Measurements from ENCODE around the gene HOXD9.

HOXD9 gene

DNA sequence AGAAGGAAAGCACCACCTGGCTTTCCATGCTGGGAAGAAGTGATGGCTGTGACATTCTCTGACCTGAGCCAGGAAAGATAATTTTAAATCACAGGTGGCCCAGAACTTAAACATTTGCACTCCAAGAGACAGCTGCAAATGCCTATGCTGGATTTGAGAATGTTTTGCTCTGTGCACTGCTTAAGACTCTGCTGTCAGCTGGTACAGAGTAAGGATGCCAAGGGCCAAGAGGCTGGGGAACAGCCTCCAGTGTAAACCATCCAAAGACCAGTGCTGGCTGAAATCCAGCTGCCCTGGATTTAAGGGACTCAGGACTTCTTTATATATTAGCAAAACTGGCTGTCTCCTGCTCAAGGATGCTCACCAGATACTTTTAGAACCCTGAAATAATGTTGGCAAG lies 10.9 kb downstream of the HOXD9 start:
- Histone ChIP-seq H3K4me3 (ENCODE audit: insufficient read depth, low read depth, low read length, poor library complexity, severe bottlenecking) (no peak overlapping the region), H3K4me1 (ENCODE audit: control insufficient read depth, insufficient read depth, low read length, poor library complexity, severe bottlenecking) (peaks cover 28% of the 10 kb centered on the region), H3K36me3 (ENCODE audit: control insufficient read depth, insufficient read depth, low read length) (no peaks in the 10 kb centered on the region), H3K27me3 (replicated peaks; ENCODE audit: control insufficient read depth, insufficient read depth, low read length, poor library complexity, severe bottlenecking) (peaks cover 90% of the 10 kb centered on the region), H3K27ac (ENCODE audit: insufficient read depth, low read length, poor library complexity, severe bottlenecking) (no peak overlapping the region), H3K9me3 (ENCODE audit: control insufficient read depth, low read length) (no peaks in the 10 kb centered on the region)
- DNase-seq = no peak

DNA sequence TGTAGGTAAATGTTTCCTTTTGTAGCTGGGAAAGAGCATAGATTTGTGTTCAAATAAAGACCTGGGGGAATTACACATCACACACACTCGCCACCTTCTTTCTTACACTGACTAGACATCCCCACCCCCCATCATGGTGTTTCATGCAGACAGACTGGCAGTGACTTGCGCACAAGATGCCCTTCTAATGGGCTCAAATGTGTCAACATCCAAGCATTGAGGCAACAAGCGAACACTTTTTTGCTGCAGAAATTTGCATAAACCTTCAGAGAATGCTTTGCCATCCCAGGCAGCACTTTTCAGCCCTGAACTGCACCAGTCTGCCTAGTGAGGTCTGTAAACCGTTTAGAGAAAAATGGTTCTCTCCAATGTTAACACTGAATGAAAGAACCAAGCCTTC lies 11.5 kb downstream of the HOXD9 start:
- no peak for DNase-seq
- Histone ChIP-seq H3K27me3 (replicated peaks; ENCODE audit: control insufficient read depth, insufficient read depth, low read length, poor library complexity, severe bottlenecking) (peaks cover 90% of the 10 kb centered on the region), H3K9me3 (ENCODE audit: control insufficient read depth, low read length) (no peaks in the 10 kb centered on the region), H3K4me3 (ENCODE audit: insufficient read depth, low read depth, low read length, poor library complexity, severe bottlenecking) (no peak overlapping the region), H3K36me3 (ENCODE audit: control insufficient read depth, insufficient read depth, low read length) (no peaks in the 10 kb centered on the region), H3K4me1 (ENCODE audit: control insufficient read depth, insufficient read depth, low read length, poor library complexity, severe bottlenecking) (peaks cover 27% of the 10 kb centered on the region), H3K27ac (ENCODE audit: insufficient read depth, low read length, poor library complexity, severe bottlenecking) (no peak overlapping the region)

DNA sequence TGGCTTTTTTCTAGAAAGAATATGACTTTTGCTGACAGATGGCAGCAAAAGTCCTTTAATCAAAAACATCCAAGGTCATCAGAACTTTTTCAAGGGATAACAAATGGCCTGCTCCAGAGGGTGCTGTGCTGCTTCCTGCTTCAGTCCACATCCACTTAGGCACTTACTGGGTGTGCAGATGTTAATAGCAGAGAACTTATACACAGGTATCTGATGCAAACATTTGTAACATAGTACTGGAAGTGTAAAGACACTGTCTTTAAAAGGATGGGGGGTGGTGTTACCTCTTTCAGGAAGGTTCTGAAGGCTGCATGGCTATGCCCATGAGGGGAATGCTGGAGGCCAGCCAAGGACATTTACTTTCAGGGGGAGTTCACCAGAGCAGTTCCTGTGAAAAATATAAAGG lies 12.5 kb downstream of the HOXD9 start:
- peaks cover 19% of the 10 kb centered on the region for H3K4me1 ChIP-seq (ENCODE audit: control insufficient read depth, insufficient read depth, low read length, poor library complexity, severe bottlenecking)
- peaks cover 91% of the 10 kb centered on the region for H3K27me3 ChIP-seq (replicated peaks; ENCODE audit: control insufficient read depth, insufficient read depth, low read length, poor library complexity, severe bottlenecking)
- H3K27ac ChIP-seq (ENCODE audit: insufficient read depth, low read length, poor library complexity, severe bottlenecking) = no peak overlapping the region
- no peak overlapping the region for H3K4me3 ChIP-seq (ENCODE audit: insufficient read depth, low read depth, low read length, poor library complexity, severe bottlenecking)
- no peak for DNase-seq
- H3K36me3 ChIP-seq (ENCODE audit: control insufficient read depth, insufficient read depth, low read length) = no peaks in the 10 kb centered on the region
- no peaks in the 10 kb centered on the region for H3K9me3 ChIP-seq (ENCODE audit: control insufficient read depth, low read length)

DNA sequence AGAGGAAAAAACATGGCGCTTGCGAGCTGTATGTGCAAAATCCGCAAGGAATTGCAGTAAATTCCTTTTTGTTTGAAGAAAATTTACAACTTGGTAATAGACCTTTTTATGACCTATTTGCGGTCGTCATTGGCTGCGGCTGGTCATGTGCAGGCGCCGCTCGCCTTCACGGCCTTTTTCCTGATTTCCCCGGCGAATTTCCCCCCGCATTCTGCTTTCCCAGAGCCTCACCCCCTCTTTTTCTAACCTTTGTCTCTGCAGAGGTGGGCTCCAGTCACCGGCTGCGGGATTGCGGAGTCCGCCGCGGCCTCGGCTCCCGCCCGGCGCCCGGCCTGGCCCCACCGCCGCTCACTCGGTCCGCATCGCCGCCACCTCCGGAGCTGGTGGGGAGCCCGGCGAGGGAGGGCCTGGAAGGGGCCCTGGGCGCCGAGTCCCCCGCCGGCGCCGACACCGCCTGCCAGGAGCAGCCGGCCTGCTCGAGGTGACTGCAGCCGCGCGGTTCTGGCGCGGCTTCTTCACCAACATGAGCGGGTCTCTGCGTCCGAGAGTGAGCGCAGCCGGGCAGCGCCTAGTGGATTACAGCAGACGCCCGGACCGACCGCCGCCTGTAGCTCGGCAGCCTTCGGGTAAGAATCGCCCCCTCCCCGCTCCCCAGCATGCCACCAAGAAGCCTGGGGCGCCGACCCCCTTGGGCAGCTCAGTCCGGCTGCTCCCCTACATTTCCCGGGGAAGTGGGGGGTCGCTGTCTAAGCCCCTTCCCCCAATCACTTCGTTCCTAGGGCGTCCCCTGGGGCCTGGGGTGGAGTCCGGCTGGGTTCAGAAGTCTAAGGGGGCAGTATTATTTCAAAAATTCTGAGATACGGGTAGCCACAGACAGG lies 14.1 kb downstream of the HOXD9 start:
- H3K27ac ChIP-seq (ENCODE audit: insufficient read depth, low read length, poor library complexity, severe bottlenecking) = no peak overlapping the region
- H3K27me3 ChIP-seq (replicated peaks; ENCODE audit: control insufficient read depth, insufficient read depth, low read length, poor library complexity, severe bottlenecking) = peaks cover 92% of the 10 kb centered on the region
- H3K36me3 ChIP-seq (ENCODE audit: control insufficient read depth, insufficient read depth, low read length) = no peaks in the 10 kb centered on the region
- H3K9me3 ChIP-seq (ENCODE audit: control insufficient read depth, low read length) = no peaks in the 10 kb centered on the region
- DNase-seq = no peak
- no peak overlapping the region for H3K4me3 ChIP-seq (ENCODE audit: insufficient read depth, low read depth, low read length, poor library complexity, severe bottlenecking)
- peaks cover 9% of the 10 kb centered on the region for H3K4me1 ChIP-seq (ENCODE audit: control insufficient read depth, insufficient read depth, low read length, poor library complexity, severe bottlenecking)

DNA sequence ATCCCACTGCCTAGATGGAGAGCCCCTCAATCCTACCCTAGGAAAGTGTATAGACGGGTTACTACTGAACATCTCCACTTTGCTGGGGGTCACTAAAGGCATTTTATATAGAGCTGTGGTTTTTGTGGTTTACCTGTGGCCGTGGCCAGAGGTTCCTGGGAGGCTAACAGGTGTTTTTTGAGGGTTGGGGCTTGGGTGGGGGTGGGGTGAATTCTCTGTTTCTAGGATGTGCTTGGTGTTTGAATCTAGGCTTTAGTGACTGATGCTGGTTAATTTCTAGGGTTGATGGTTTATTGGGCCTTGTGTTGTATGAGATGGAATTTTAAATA lies 14.7 kb downstream of the HOXD9 start:
- Histone ChIP-seq H3K27me3 (replicated peaks; ENCODE audit: control insufficient read depth, insufficient read depth, low read length, poor library complexity, severe bottlenecking) (peaks cover 91% of the 10 kb centered on the region), H3K36me3 (ENCODE audit: control insufficient read depth, insufficient read depth, low read length) (no peaks in the 10 kb centered on the region), H3K9me3 (ENCODE audit: control insufficient read depth, low read length) (no peaks in the 10 kb centered on the region), H3K4me1 (ENCODE audit: control insufficient read depth, insufficient read depth, low read length, poor library complexity, severe bottlenecking) (peaks cover 9% of the 10 kb centered on the region), H3K27ac (ENCODE audit: insufficient read depth, low read length, poor library complexity, severe bottlenecking) (no peak overlapping the region), H3K4me3 (ENCODE audit: insufficient read depth, low read depth, low read length, poor library complexity, severe bottlenecking) (no peak overlapping the region)
- no peak for DNase-seq

DNA sequence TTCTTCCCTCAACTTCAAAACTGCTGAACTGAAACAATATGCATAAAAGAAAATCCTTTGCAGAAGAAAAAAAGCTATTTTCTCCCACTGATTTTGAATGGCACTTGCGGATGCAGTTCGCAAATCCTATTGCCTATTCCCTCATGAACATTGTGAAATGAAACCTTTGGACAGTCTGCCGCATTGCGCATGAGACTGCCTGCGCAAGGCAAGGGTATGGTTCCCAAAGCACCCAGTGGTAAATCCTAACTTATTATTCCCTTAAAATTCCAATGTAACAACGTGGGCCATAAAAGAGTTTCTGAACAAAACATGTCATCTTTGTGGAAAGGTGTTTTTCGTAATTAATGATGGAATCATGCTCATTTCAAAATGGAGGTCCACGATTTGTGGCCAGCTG lies 15.4 kb downstream of the HOXD9 start:
- Histone ChIP-seq H3K36me3 (ENCODE audit: control insufficient read depth, insufficient read depth, low read length) (no peaks in the 10 kb centered on the region), H3K4me1 (ENCODE audit: control insufficient read depth, insufficient read depth, low read length, poor library complexity, severe bottlenecking) (peaks cover 9% of the 10 kb centered on the region), H3K9me3 (ENCODE audit: control insufficient read depth, low read length) (no peaks in the 10 kb centered on the region), H3K27me3 (replicated peaks; ENCODE audit: control insufficient read depth, insufficient read depth, low read length, poor library complexity, severe bottlenecking) (peaks cover 85% of the 10 kb centered on the region), H3K4me3 (ENCODE audit: insufficient read depth, low read depth, low read length, poor library complexity, severe bottlenecking) (no peak overlapping the region), H3K27ac (ENCODE audit: insufficient read depth, low read length, poor library complexity, severe bottlenecking) (no peak overlapping the region)
- DNase-seq = no peak

DNA sequence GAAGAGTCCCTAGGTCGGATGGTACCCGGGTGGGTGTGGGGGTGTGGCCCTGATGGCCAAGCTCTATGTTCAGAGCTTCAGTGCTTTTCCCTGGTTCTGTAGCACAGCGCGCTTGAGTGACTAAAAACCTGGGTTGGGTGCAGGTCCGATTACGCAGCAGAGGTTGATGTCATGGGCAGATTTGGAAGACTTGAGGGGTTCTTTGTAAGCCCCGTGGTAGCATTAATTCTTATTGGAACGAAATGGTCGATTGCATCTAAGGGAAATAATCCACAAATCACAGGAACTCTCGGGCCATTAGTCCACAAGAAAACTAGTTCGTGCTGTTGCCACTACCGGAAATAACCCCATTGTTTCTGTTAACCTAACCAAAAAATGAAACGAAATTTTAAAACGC lies 16.0 kb downstream of the HOXD9 start:
- H3K27me3 ChIP-seq (replicated peaks; ENCODE audit: control insufficient read depth, insufficient read depth, low read length, poor library complexity, severe bottlenecking) = peaks cover 83% of the 10 kb centered on the region

DNA sequence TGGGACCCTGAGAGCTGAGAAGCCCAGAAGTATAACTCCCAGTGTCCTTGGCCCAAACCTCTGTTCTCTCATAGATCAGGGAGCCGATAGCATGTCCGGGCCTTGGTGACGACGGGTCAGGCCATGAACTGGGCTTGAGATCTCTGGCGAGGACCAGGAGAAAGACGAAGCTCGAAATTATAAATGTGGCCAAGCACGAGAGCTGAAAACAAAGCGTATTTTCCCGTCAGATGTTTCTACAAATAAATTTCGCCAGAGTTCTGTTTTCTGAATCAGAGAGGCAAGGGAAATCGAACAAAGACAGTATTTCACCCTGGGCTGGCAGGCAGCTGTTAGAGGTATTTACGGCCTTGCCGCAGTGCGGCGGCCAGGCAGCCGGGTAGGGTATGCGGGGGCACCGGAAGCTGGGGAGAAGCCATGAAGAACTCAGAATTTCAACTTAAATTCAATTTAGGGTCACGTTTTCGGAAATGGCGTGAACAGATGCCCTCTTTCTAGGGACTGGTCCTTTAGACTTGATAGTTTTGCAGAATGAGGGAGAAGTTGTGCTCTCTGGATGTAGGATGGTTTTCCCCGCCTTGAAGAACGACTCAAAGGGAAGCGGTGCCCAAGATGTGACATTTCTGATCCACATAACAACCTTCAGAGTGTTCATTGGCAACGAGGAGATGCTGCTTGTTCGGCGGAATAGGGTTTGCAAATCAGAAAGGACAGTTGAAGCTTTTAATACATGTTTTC lies 16.6 kb downstream of the HOXD9 start:
- Histone ChIP-seq H3K4me3 (ENCODE audit: insufficient read depth, low read depth, low read length, poor library complexity, severe bottlenecking) (no peak overlapping the region), H3K27me3 (replicated peaks; ENCODE audit: control insufficient read depth, insufficient read depth, low read length, poor library complexity, severe bottlenecking) (peaks cover 80% of the 10 kb centered on the region), H3K27ac (ENCODE audit: insufficient read depth, low read length, poor library complexity, severe bottlenecking) (no peak overlapping the region)

More for the DNA sequence above, 16.0 kb downstream of the HOXD9 start:
- H3K4me3 ChIP-seq (ENCODE audit: insufficient read depth, low read depth, low read length, poor library complexity, severe bottlenecking) = no peak overlapping the region
- H3K9me3 ChIP-seq (ENCODE audit: control insufficient read depth, low read length) = no peaks in the 10 kb centered on the region
- DNase-seq = no peak
- no peak overlapping the region for H3K27ac ChIP-seq (ENCODE audit: insufficient read depth, low read length, poor library complexity, severe bottlenecking)
- H3K36me3 ChIP-seq (ENCODE audit: control insufficient read depth, insufficient read depth, low read length) = no peaks in the 10 kb centered on the region
- peaks cover 9% of the 10 kb centered on the region for H3K4me1 ChIP-seq (ENCODE audit: control insufficient read depth, insufficient read depth, low read length, poor library complexity, severe bottlenecking)

DNA sequence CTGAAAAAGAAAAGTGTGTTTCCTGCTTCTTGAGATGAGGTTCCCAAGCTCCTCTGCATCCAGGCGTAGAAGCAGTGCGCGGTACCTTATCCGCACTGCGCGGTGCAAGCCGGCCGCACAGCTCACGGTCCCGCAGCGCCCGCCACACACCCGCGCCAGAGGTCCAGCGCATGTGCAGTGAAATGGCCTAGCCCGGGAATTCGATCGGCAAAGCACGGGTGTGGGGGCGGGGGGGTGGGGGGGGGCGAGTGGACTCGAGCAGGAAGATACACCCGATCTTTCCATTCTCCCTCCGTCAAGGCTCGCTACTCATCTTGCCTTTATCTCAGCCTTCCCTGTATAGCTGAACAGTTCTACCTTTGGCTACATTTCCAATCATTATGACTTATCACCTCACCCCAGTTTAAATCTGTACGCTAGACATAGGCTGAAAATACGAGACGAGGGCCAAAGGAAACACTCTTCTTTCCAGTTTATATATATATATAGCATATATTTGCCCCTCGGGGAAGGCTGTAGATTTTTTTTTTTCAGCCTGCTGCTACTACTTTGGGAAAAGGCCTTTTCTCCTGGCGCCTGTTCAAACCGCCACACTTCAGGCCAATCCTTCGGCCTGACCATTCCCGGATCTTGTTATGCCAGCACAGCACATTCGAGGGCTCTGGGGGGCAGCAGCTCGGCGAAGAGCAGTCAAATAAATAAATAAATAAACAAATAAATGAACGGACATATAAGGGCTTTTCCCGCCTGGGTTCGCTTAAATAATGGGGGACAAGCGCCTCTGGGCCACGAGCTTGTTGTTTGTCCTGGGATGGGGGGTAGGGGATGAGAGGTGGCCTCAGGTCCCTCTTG lies 17.4 kb downstream of the HOXD9 start:
- Histone ChIP-seq H3K4me3 (ENCODE audit: insufficient read depth, low read depth, low read length, poor library complexity, severe bottlenecking) (no peak overlapping the region), H3K36me3 (ENCODE audit: control insufficient read depth, insufficient read depth, low read length) (no peaks in the 10 kb centered on the region), H3K27me3 (replicated peaks; ENCODE audit: control insufficient read depth, insufficient read depth, low read length, poor library complexity, severe bottlenecking) (peaks cover 72% of the 10 kb centered on the region), H3K9me3 (ENCODE audit: control insufficient read depth, low read length) (no peaks in the 10 kb centered on the region), H3K4me1 (ENCODE audit: control insufficient read depth, insufficient read depth, low read length, poor library complexity, severe bottlenecking) (peaks cover 9% of the 10 kb centered on the region), H3K27ac (ENCODE audit: insufficient read depth, low read length, poor library complexity, severe bottlenecking) (no peak overlapping the region)
- no peak for DNase-seq

More for the DNA sequence above, 16.6 kb downstream of the HOXD9 start:
- H3K36me3 ChIP-seq (ENCODE audit: control insufficient read depth, insufficient read depth, low read length) = no peaks in the 10 kb centered on the region
- no peaks in the 10 kb centered on the region for H3K9me3 ChIP-seq (ENCODE audit: control insufficient read depth, low read length)
- no peak for DNase-seq
- peaks cover 9% of the 10 kb centered on the region for H3K4me1 ChIP-seq (ENCODE audit: control insufficient read depth, insufficient read depth, low read length, poor library complexity, severe bottlenecking)
